Measurements from ENCODE around the gene MATN1. TPM values are rescaled to one million over a fixed set of nuclear protein-coding genes. Genes with fewer than 3 reads are reported as not detected.
A peak's percentile ranks its signal among the peaks of the same experiment; 100 is the strongest.

MATN1 gene
- total and polyA plus RNA-seq, 12 donors = not detected

DNA sequence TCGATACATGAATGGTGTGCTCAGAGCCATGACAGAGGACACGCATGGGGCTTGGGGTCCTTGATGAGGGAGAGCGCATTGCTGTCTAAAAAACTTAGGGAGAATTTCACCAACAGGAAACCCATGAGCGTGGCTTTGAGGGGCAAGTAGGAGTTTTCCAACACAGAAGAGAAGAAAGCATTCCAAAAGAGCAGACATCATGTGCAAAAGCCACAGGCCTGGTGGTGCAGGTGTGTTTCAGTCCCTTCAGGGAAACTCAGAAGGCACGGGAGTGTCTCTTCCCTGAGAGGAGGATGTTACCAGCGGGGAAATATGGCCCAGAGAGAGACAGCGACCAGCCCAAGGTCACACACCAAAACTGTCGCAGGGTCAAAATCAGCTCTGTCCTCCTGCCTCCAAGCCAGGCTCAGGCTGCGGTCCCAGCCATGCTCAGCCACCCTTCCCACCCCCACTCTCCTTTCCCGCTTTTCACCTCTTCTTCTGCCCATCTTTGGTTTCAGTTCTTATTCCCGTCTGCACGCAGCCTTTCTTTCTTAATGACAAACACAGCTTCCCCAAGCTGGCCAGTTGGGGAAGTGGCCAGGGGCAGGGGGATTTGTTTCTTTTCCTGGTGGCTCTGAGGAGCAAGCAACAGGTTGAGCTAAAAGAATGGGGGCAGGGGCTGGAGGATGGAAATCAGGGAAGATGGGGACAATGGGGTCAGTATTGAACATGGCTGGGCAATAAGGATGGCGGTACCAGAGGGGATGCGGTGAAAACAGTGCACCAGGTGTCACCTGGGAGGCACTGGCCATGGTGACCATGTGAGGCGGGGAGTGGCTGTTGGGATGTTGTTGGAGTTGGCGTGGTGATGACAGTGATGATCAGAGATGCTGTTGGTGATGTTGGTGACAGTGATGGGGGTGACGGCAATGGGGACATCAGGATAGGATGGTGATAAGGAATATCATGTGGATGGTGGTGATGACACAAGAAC, 23.9 kb upstream of the MATN1 start:
- WGBS, 2 donors = 89% methylated on average over 17 of the region's 17 CpGs
- TF ChIP-seq, protein P1, sequence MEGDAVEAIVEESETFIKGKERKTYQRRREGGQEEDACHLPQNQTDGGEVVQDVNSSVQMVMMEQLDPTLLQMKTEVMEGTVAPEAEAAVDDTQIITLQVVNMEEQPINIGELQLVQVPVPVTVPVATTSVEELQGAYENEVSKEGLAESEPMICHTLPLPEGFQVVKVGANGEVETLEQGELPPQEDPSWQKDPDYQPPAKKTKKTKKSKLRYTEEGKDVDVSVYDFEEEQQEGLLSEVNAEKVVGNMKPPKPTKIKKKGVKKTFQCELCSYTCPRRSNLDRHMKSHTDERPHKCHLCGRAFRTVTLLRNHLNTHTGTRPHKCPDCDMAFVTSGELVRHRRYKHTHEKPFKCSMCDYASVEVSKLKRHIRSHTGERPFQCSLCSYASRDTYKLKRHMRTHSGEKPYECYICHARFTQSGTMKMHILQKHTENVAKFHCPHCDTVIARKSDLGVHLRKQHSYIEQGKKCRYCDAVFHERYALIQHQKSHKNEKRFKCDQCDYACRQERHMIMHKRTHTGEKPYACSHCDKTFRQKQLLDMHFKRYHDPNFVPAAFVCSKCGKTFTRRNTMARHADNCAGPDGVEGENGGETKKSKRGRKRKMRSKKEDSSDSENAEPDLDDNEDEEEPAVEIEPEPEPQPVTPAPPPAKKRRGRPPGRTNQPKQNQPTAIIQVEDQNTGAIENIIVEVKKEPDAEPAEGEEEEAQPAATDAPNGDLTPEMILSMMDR (IDR thresholded peaks at IDR 0.05) = no peak
- Histone ChIP-seq H3K27ac (peak overlapping the region in 1 of 10 donors; percentile 85), H3K27me3 (peaks cover 0 to 12% (median 0%) of the 10 kb centered on the region in 7 donors), H3K36me3 (peaks cover 0 to 38% (median 0%) of the 10 kb centered on the region in 9 donors), H3K4me3 (no peak overlapping the region), H3K4me1 (peaks cover 0 to 100% (median 0%) of the 10 kb centered on the region in 9 donors), H3K9me3 (no peaks in the 10 kb centered on the region)
- DNase-seq (no peak), ATAC-seq (peak in 1 of 8 donors; percentile 18)
- intact Hi-C loops (cut with DNase I) = no loop called here

DNA sequence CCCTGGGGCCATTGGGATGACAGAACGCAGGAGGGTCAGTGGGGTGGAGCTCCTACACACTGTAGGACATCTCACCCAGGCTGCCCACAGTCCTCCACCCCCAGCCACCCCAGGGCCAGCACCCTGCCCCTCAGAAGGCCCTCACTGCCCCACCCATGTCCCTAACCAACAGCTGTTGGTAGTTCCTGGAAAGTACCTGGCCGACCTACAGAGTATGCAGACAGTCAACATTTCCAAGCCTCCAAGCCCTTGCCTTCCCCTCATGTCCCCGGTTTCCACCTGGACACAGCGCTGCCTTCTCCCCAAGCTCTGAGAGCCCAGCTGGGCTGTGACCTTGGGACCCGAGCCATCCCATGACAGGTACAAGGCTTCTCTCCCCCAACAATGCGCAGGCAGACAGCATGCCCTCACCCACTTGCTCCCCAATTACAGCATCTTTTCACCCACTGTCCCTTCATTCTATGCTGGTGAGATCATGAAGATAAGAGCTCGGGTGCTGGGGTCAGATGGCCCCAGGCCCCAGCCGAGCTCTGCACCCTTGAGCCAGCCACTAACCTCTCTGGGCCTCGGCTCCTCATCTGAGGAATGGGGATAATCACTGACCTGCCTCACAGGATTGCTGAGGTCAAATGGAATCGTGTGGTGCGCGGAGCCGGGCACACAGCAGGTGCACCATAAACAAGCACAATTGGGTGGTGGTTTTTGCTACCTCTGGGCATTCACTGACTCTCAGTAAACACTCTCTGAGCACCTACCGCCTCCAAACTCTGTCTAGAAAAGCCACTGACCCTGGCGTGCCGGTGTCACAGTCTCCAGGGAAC, 23.0 kb upstream of the MATN1 start:
- TF ChIP-seq, protein P1 (IDR thresholded peaks at IDR 0.05) = no peak
- WGBS, 2 donors = 89% methylated on average over 16 of the region's 16 CpGs
- intact Hi-C loops (cut with DNase I) = no loop called here
- H3K27me3 ChIP-seq = peaks cover 0 to 5% (median 0%) of the 10 kb centered on the region in 7 donors
- peak overlapping the region in 1 of 10 donors; percentile 85 for H3K27ac ChIP-seq
- H3K36me3 ChIP-seq = peaks cover 0 to 38% (median 0%) of the 10 kb centered on the region in 9 donors
- H3K4me1 ChIP-seq = peaks cover 0 to 100% (median 0%) of the 10 kb centered on the region in 9 donors
- H3K4me3 ChIP-seq = no peak overlapping the region
- no peaks in the 10 kb centered on the region for H3K9me3 ChIP-seq
- DNase-seq (no peak), ATAC-seq (no peak)

DNA sequence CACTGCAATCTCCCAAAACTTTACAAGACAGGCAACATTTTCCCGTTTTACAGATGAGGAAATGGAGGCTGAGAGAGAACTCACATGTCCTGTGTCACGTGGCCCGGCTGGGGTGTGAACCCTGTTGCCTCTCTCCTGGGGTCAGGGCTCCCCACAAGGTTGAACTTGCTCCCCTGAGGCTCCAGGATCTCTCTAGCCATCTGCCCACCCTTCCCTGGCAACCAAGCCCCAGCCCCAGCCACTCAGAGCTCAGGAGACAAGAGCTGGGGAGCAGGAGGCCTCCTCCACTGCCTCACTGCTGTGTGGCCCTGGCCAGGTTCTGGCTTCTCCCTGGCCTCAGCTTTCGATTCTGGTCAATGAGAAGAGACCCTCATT, 22.4 kb upstream of the MATN1 start:
- no peak for ATAC-seq
- 72 to 74% methylated on average over 4 of the region's 4 CpGs for WGBS, 2 donors
- TF ChIP-seq, protein P1 (IDR thresholded peaks at IDR 0.05) = no peak
- peaks cover 0 to 2% (median 0%) of the 10 kb centered on the region in 7 donors for H3K27me3 ChIP-seq
- H3K27ac ChIP-seq = peak overlapping the region in 1 of 10 donors; percentile 85
- H3K4me3 ChIP-seq = no peak overlapping the region
- H3K9me3 ChIP-seq = no peaks in the 10 kb centered on the region
- DNase-seq = no peak
- intact Hi-C loops (cut with DNase I) = no loop called here
- H3K4me1 ChIP-seq = peaks cover 0 to 99% (median 0%) of the 10 kb centered on the region in 9 donors
- peaks cover 0 to 42% (median 0%) of the 10 kb centered on the region in 9 donors for H3K36me3 ChIP-seq
